Activated CD8-positive, alpha-beta memory T cell treated with anti-CD3 and anti-CD28 coated beads for 48 hours (primary cell): ENCODE measurements around the gene ZNF502.
"Not testable (repeated sequence)": the region's sequence is repeated elsewhere in the genome, so short reads cannot be mapped to it uniquely, and the experiment has no call there.

Experiments used
- DNase-seq, 3 experiments: peaks; one replicate each; pipeline ENCODE4 v3.0.0-alpha.2; 2020; ENCODE audit warnings: low read depth in 2 of 3, low spot score in 2 of 3

ZNF502 gene

GRCh38 chr3:44712455-44713075, at the start of gene ZNF502:
Gene ZNF502 (plus strand): TSS chr3:44712660. CDS start chr3:44720262, 7,602 bp downstream.
- peak; percentile 3 to 40 (median 37) for DNase-seq

GRCh38 chr3:44665173-44665572, 47.3 kb upstream of the ZNF502 start:
- DNase-seq, result no peak

- DNase-seq, result no peak
Measured at GRCh38 chr3:44666346-44666745, 46.1 kb upstream of the ZNF502 start.

- DNase-seq, result no peak
Measured at GRCh38 chr3:44669760-44670159, 42.7 kb upstream of the ZNF502 start.

- not testable (repeated sequence) for DNase-seq
Measured at GRCh38 chr3:44673466-44673865, 39.0 kb upstream of the ZNF502 start.

GRCh38 chr3:44674211-44674610, 38.2 kb upstream of the ZNF502 start:
- DNase-seq, result no peak

GRCh38 chr3:44678480-44679116, 33.9 kb upstream of the ZNF502 start:
- no peak for DNase-seq

GRCh38 chr3:44680921-44681455, 31.5 kb upstream of the ZNF502 start:
- no peak for DNase-seq

GRCh38 chr3:44682182-44682896, 30.1 kb upstream of the ZNF502 start:
- DNase-seq, result no peak

GRCh38 chr3:44685128-44685800, 27.2 kb upstream of the ZNF502 start:
- peak; percentile 4 to 40 (median 23) for DNase-seq

- no peak for DNase-seq
Measured at GRCh38 chr3:44687898-44688297, 24.6 kb upstream of the ZNF502 start.

- no peak for DNase-seq
Measured at GRCh38 chr3:44721231-44722102, 9.0 kb downstream of the ZNF502 start.

- no peak for DNase-seq
Measured at GRCh38 chr3:44722103-44722401, 9.6 kb downstream of the ZNF502 start.

- DNase-seq, result peak; percentile 59 to 77 (median 68)
Measured at GRCh38 chr3:44729384-44729910, 17.0 kb downstream of the ZNF502 start, which contains the start of gene ZNF501. Gene ZNF501 (plus strand): TSS chr3:44729635. CDS start chr3:44734422, 4,787 bp downstream.

GRCh38 chr3:44734646-44735168, 22.2 kb downstream of the ZNF502 start:
- no peak for DNase-seq

- DNase-seq, result peak in 1 of 3 experiments; percentile 5
Measured at GRCh38 chr3:44761101-44761423, 48.6 kb downstream of the ZNF502 start.

- peak; percentile 91 to 96 (median 96) for DNase-seq
Measured at GRCh38 chr3:44761424-44762169, 49.1 kb downstream of the ZNF502 start, which contains the start of the genes KIAA1143 and KIF15. Gene KIAA1143 (minus strand): TSS chr3:44761619. CDS start chr3:44761602, 17 bp downstream. Gene KIF15 (plus strand): TSS chr3:44761794. CDS start chr3:44761866, 72 bp downstream.

GRCh38 chr3:44762170-44762677, 49.8 kb downstream of the ZNF502 start:
- DNase-seq, result no peak

GRCh38 chr3:44762690-44763089, 50.2 kb downstream of the ZNF502 start:
- no peak for DNase-seq
